ENCODE measurements around the gene CLCN2. TPM values are rescaled to one million over a fixed set of nuclear protein-coding genes. Genes with fewer than 3 reads are reported as not detected.

The CLCN2 gene
- total RNA-seq, 4 donors from 2014 or later, result 0.77 to 20.8 (median 7.3) TPM

DNA sequence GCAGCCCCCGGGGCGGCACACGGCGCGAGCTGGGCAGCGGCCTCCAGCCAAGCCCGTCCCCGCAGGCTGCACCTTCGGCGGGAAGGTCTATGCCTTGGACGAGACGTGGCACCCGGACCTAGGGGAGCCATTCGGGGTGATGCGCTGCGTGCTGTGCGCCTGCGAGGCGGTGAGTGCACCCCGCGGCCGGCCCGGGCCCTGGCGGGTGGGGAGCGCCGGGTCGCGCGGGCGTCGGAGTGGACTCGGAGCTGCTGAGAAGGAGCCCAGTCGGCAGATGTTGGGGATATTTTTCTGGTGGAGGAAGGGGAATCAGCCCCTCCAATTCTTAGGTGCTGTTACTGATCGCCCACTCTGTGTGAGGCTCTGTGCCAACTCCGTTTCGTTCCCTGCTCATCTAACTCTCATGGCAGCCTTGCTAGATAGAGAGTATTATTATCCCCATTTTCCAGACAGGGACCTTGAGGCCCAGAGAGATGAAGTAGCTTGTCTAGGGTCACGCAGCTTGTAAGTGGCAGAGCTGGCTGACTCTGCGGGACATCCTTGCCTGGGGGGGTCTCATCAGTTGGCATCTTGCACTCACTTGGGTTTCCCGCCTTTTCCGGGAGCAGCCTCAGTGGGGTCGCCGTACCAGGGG lies 19.3 kb upstream of the CLCN2 start:
- no peaks in the 10 kb centered on the region for H3K27me3 ChIP-seq
- no peaks in the 10 kb centered on the region for H3K36me3 ChIP-seq
- H3K4me3 ChIP-seq, result peak overlapping the region; percentile 28 to 67
- intact Hi-C loops (cut with DNase I; ENCODE audit: low total_unique reads), result no loop called here
- peaks cover 0 to 4% of the 10 kb centered on the region in 2 donors for H3K4me1 ChIP-seq
- peak in 1 of 2 donors; percentile 47 for DNase-seq
- H3K9me3 ChIP-seq, result no peaks in the 10 kb centered on the region
- TF ChIP-seq, protein P1, sequence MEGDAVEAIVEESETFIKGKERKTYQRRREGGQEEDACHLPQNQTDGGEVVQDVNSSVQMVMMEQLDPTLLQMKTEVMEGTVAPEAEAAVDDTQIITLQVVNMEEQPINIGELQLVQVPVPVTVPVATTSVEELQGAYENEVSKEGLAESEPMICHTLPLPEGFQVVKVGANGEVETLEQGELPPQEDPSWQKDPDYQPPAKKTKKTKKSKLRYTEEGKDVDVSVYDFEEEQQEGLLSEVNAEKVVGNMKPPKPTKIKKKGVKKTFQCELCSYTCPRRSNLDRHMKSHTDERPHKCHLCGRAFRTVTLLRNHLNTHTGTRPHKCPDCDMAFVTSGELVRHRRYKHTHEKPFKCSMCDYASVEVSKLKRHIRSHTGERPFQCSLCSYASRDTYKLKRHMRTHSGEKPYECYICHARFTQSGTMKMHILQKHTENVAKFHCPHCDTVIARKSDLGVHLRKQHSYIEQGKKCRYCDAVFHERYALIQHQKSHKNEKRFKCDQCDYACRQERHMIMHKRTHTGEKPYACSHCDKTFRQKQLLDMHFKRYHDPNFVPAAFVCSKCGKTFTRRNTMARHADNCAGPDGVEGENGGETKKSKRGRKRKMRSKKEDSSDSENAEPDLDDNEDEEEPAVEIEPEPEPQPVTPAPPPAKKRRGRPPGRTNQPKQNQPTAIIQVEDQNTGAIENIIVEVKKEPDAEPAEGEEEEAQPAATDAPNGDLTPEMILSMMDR (IDR thresholded peaks at IDR 0.05), result no peak
- TF ChIP-seq POLR2A (IDR thresholded peaks at IDR 0.05), result no peak
- peak overlapping the region; percentile 91 to 95 for H3K27ac ChIP-seq

- Histone ChIP-seq H3K36me3 (no peaks in the 10 kb centered on the region), H3K9me3 (no peaks in the 10 kb centered on the region), H3K27ac (peak overlapping the region; percentile 91 to 95), H3K4me1 (peaks cover 0 to 4% of the 10 kb centered on the region in 2 donors), H3K27me3 (no peaks in the 10 kb centered on the region), H3K4me3 (peak overlapping the region; percentile 28 to 67)
- TF ChIP-seq, protein P1 (IDR thresholded peaks at IDR 0.05), result peak in 1 of 4 experiments; percentile 12
- no peak for TF ChIP-seq POLR2A (IDR thresholded peaks at IDR 0.05)
- DNase-seq, result peak; percentile 83
- intact Hi-C loops (cut with DNase I; ENCODE audit: low total_unique reads), result no loop called here
These were observed 18.8 kb upstream of the CLCN2 start for GRCh38 chr3:184380185-184380626.

GRCh38 chr3:184379358-184380184 lies 18.2 kb upstream of the CLCN2 start, which contains the start of gene CHRD:
CHRD (plus strand) TSS chr3:184380054; CDS start chr3:184380319, 265 bp downstream.
- TF ChIP-seq, protein P1 (IDR thresholded peaks at IDR 0.05), result no peak
- no peak for TF ChIP-seq POLR2A (IDR thresholded peaks at IDR 0.05)
- no peaks in the 10 kb centered on the region for H3K9me3 ChIP-seq

DNA sequence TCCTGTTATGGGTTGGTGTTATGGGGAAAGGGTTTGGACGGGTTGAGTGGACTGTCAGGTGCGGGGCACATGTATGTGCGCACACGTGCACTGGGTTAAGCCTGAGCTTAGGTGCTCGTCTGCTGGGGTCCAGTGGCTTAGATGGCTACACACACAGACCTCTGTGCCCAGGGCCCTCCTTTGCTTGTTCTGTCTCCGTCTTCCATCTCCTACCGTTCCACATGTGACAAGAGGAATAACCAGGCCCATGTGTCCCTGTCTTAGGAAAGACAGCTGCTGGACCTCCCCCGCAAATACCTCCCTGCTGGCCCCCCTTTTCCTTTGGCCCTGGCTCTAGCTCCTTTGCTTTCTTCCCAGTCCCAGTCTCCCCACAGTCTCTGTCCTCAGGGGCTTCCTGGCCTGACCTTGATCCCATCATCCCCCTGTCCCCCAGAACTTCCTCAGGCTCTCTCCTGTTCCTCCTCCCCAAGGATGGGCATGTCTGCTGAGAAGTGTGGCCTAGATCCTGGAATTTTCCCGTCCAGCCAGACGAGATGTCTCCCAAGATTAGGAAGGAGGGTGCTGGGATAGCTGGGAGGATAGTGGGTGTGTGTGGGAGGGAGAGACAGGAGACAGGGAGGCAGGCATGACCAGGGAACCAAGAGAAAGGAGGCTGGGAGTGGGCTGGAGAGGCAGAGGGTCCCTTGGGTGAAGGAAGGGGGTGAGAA lies 17.4 kb upstream of the CLCN2 start:
- no peaks in the 10 kb centered on the region for H3K36me3 ChIP-seq
- H3K4me1 ChIP-seq, result peaks cover 0 to 4% of the 10 kb centered on the region in 2 donors
- intact Hi-C loops (cut with DNase I; ENCODE audit: low total_unique reads), result loop anchor here (10.0 kb wide), 2 partner anchors 136 to 166 kb away; no protein-coding TSS in a partner anchor
- H3K4me3 ChIP-seq, result peak overlapping the region; percentile 36 to 67
- no peaks in the 10 kb centered on the region for H3K27me3 ChIP-seq
- DNase-seq, result peak; percentile 54 to 60
- peak overlapping the region; percentile 91 to 95 for H3K27ac ChIP-seq
- TF ChIP-seq POLR2A (IDR thresholded peaks at IDR 0.05), result no peak
- TF ChIP-seq, protein P1 (IDR thresholded peaks at IDR 0.05), result no peak
- no peaks in the 10 kb centered on the region for H3K9me3 ChIP-seq

More at GRCh38 chr3:184379358-184380184, 18.2 kb upstream of the CLCN2 start, which contains the start of gene CHRD:
- peaks cover 0 to 4% of the 10 kb centered on the region in 2 donors for H3K4me1 ChIP-seq
- DNase-seq, result peak; percentile 67 to 74
- peak within 1 kb of the TSS; percentile 91 to 95 for H3K27ac ChIP-seq
- peak within 1 kb of the TSS; percentile 36 to 67 for H3K4me3 ChIP-seq
- H3K27me3 ChIP-seq, result no peaks in the 10 kb centered on the region
- intact Hi-C loops (cut with DNase I; ENCODE audit: low total_unique reads), result loop anchor here (10.0 kb wide), 2 partner anchors 135 to 165 kb away; no protein-coding TSS in a partner anchor
- H3K36me3 ChIP-seq, result no peaks in the 10 kb centered on the region
